Muscle layer of colon (tissue), 2 donors: ENCODE data around the gene SHISA4.
"Not testable (repeated sequence)": the region's sequence is repeated elsewhere in the genome, so short reads cannot be mapped to it uniquely, and the experiment has no call there.

Experiments used
- H3K27ac ChIP-seq: one replicate; pipeline ENCODE4 v1.7.0; 2013; ENCODE audit warnings: low read depth, mild to moderate bottlenecking, low read length, moderate library complexity
- H3K27me3 ChIP-seq, 2 donors: one replicate each; pipeline ENCODE4 v1.7.0; 2013; ENCODE audit warnings: low read length in 2 of 2, mild to moderate bottlenecking in 2 of 2; ENCODE audit not compliant: insufficient read depth in 2 of 2, control insufficient read depth in 1 of 2
- H3K36me3 ChIP-seq: one replicate; pipeline ENCODE4 v1.7.0; 2013; ENCODE audit warnings: mild to moderate bottlenecking, low read length; ENCODE audit not compliant: insufficient read depth
- H3K4me1 ChIP-seq: one replicate; pipeline ENCODE4 v1.7.0; 2013; ENCODE audit warnings: mild to moderate bottlenecking, low read length; ENCODE audit not compliant: insufficient read depth
- H3K4me3 ChIP-seq, 2 donors: one replicate each; pipeline ENCODE4 v1.7.0; 2013; ENCODE audit warnings: low read length in 2 of 2, low read depth in 1 of 2, mild to moderate bottlenecking in 1 of 2, moderate library complexity in 1 of 2
- H3K9ac ChIP-seq: one replicate; pipeline ENCODE4 v1.7.0; 2013; ENCODE audit warnings: low read length
- H3K9me3 ChIP-seq: one replicate; pipeline ENCODE4 v1.7.0; 2013; ENCODE audit warnings: mild to moderate bottlenecking, low read length
- donor health status: abdominal sarcoma.
- donor health status: Adenocarcinoma of cecum.

The SHISA4 gene

GRCh38 chr1:201888282-201889089 is at the start of gene SHISA4:
TSS of gene SHISA4 (plus strand) at chr1:201888898. CDS start at chr1:201888995, 97 bp downstream.
- H3K27me3 ChIP-seq = no peaks in the 10 kb centered on the region
- peak within 1 kb of the TSS; percentile 66 for H3K27ac ChIP-seq
- peak within 1 kb of the TSS; percentile 69 to 99 for H3K4me3 ChIP-seq
- no peaks in the 10 kb centered on the region for H3K36me3 ChIP-seq
- H3K9me3 ChIP-seq = no peaks in the 10 kb centered on the region
- peak within 1 kb of the TSS; percentile 40 for H3K9ac ChIP-seq
- H3K4me1 ChIP-seq = peaks cover 44% of the 10 kb centered on the region

GRCh38 chr1:201839089-201839488 is 49.6 kb upstream of the SHISA4 start:
- not testable (repeated sequence) for H3K27me3 ChIP-seq, H3K9me3 ChIP-seq, H3K9ac ChIP-seq, H3K27ac ChIP-seq, H3K36me3 ChIP-seq, H3K4me3 ChIP-seq, H3K4me1 ChIP-seq

GRCh38 chr1:201840055-201840454 is 48.6 kb upstream of the SHISA4 start:
- no peaks in the 10 kb centered on the region for H3K27me3 ChIP-seq
- no peaks in the 10 kb centered on the region for H3K9me3 ChIP-seq
- H3K4me1 ChIP-seq = no peaks in the 10 kb centered on the region
- H3K4me3 ChIP-seq = no peak overlapping the region
- H3K27ac ChIP-seq = no peak overlapping the region
- H3K36me3 ChIP-seq = peaks cover 3% of the 10 kb centered on the region
- no peak overlapping the region for H3K9ac ChIP-seq

- Histone ChIP-seq H3K27ac (no peak overlapping the region), H3K9ac (no peak overlapping the region), H3K4me3 (no peak overlapping the region), H3K27me3 (no peaks in the 10 kb centered on the region), H3K4me1 (no peaks in the 10 kb centered on the region), H3K9me3 (no peaks in the 10 kb centered on the region), H3K36me3 (no peaks in the 10 kb centered on the region)
These were observed 48.2 kb upstream of the SHISA4 start for GRCh38 chr1:201840490-201840889.

- H3K27ac ChIP-seq = no peak overlapping the region
- no peak overlapping the region for H3K4me3 ChIP-seq
- no peaks in the 10 kb centered on the region for H3K27me3 ChIP-seq
- no peak overlapping the region for H3K9ac ChIP-seq
- no peaks in the 10 kb centered on the region for H3K4me1 ChIP-seq
- no peaks in the 10 kb centered on the region for H3K9me3 ChIP-seq
- no peaks in the 10 kb centered on the region for H3K36me3 ChIP-seq
These were observed 47.3 kb upstream of the SHISA4 start for GRCh38 chr1:201841265-201841912.

- no peaks in the 10 kb centered on the region for H3K4me1 ChIP-seq
- H3K9ac ChIP-seq = no peak overlapping the region
- no peak overlapping the region for H3K27ac ChIP-seq
- peaks cover 4% of the 10 kb centered on the region for H3K36me3 ChIP-seq
- no peaks in the 10 kb centered on the region for H3K9me3 ChIP-seq
- no peak overlapping the region for H3K4me3 ChIP-seq
- no peaks in the 10 kb centered on the region for H3K27me3 ChIP-seq
These were observed 46.1 kb upstream of the SHISA4 start for GRCh38 chr1:201842472-201843027.

GRCh38 chr1:201845331-201846083 is 43.2 kb upstream of the SHISA4 start:
- Histone ChIP-seq H3K27ac (no peak overlapping the region), H3K4me1 (peaks cover 7% of the 10 kb centered on the region)

GRCh38 chr1:201847150-201847549 is 41.5 kb upstream of the SHISA4 start:
- Histone ChIP-seq H3K9ac (no peak overlapping the region), H3K27ac (no peak overlapping the region), H3K4me3 (no peak overlapping the region), H3K4me1 (peaks cover 7% of the 10 kb centered on the region), H3K36me3 (peaks cover 38% of the 10 kb centered on the region), H3K27me3 (no peaks in the 10 kb centered on the region), H3K9me3 (no peaks in the 10 kb centered on the region)

More at GRCh38 chr1:201845331-201846083, 43.2 kb upstream of the SHISA4 start:
- Histone ChIP-seq H3K36me3 (peaks cover 30% of the 10 kb centered on the region), H3K4me3 (no peak overlapping the region), H3K9ac (no peak overlapping the region), H3K9me3 (no peaks in the 10 kb centered on the region), H3K27me3 (no peaks in the 10 kb centered on the region)

GRCh38 chr1:201848230-201848629 is 40.5 kb upstream of the SHISA4 start:
- Histone ChIP-seq H3K36me3 (peaks cover 48% of the 10 kb centered on the region), H3K27ac (no peak overlapping the region), H3K27me3 (no peaks in the 10 kb centered on the region), H3K9ac (no peak overlapping the region), H3K4me1 (peaks cover 7% of the 10 kb centered on the region), H3K9me3 (no peaks in the 10 kb centered on the region), H3K4me3 (no peak overlapping the region)

- peaks cover 7% of the 10 kb centered on the region for H3K4me1 ChIP-seq
- H3K27ac ChIP-seq = no peak overlapping the region
- no peak overlapping the region for H3K4me3 ChIP-seq
- no peak overlapping the region for H3K9ac ChIP-seq
- H3K36me3 ChIP-seq = peaks cover 58% of the 10 kb centered on the region
- no peaks in the 10 kb centered on the region for H3K9me3 ChIP-seq
- no peaks in the 10 kb centered on the region for H3K27me3 ChIP-seq
These were observed 39.2 kb upstream of the SHISA4 start for GRCh38 chr1:201849372-201850052.

GRCh38 chr1:201850053-201850397 is 38.7 kb upstream of the SHISA4 start:
- no peak overlapping the region for H3K9ac ChIP-seq
- no peak overlapping the region for H3K27ac ChIP-seq
- no peaks in the 10 kb centered on the region for H3K9me3 ChIP-seq
- peaks cover 64% of the 10 kb centered on the region for H3K36me3 ChIP-seq
- peaks cover 7% of the 10 kb centered on the region for H3K4me1 ChIP-seq
- H3K27me3 ChIP-seq = no peaks in the 10 kb centered on the region
- no peak overlapping the region for H3K4me3 ChIP-seq
